SK-N-SH (cell line): ENCODE results near the gene HTR6. TPM values are rescaled to one million over a fixed set of nuclear protein-coding genes. Genes with fewer than 3 reads are reported as not detected.

Experiments used
- CTCF ChIA-PET: fragments of 300-600, 350-600 bp; formaldehyde crosslinking; extraction: SDS; loops from one replicate; lab custom pipeline; 2021; lab: Yijun Ruan, JAX
- POLR2A ChIA-PET: fragments of 350-600 bp; sonication (Branson Sonifier 250); formaldehyde crosslinking; extraction: SDS; loops from one replicate; lab custom pipeline; 2020; ENCODE audit warnings: antibody characterized with exemption, inconsistent platforms; lab: Yijun Ruan, JAX
- DNase-seq: peaks from one replicate; pipeline ENCODE4 v3.0.0; 2012
- H2AFZ ChIP-seq: fragments of 200-600 bp; sonication (generic); 2 replicates; pipeline ENCODE4 v1.8.1; 2016; ENCODE audit warnings: antibody characterized with exemption, mild to moderate bottlenecking, low read depth
- H3F3A ChIP-seq: fragments of 200-600 bp; sonication (generic); replicated peaks from 2 replicates; pipeline ENCODE3; 2016; ENCODE audit warnings: antibody characterized with exemption, mild to moderate bottlenecking; ENCODE audit not compliant: insufficient read depth
- H3K27ac ChIP-seq, 2 experiments: fragments of 200-500 bp in 1 of 2; fragments of 200-600 bp in 1 of 2; sonication (Bioruptor generic) in 1 of 2; sonication (generic), shearing (Covaris generic) in 1 of 2; 2 replicates each; pipeline versions ENCODE4 v1.5.1 to v1.6.1; 2014 to 2016; ENCODE audit warnings: low read depth in 2 of 2, inconsistent platforms in 1 of 2, low read length in 1 of 2, mild to moderate bottlenecking in 1 of 2, mixed read lengths in 1 of 2
- H3K27me3 ChIP-seq: fragments of 200-600 bp; sonication (generic), shearing (Covaris generic); 2 replicates; pipeline ENCODE4 v1.6.1; 2016; ENCODE audit warnings: mixed run types; ENCODE audit not compliant: insufficient read depth
- H3K36me3 ChIP-seq, 2 experiments: fragments of 200-500 bp in 1 of 2; fragments of 200-600 bp in 1 of 2; sonication (Bioruptor generic) in 1 of 2; sonication (generic) in 1 of 2; replicated peaks in 1 of 2; 2 replicates each; pipeline versions ENCODE3 to v1.5.1; 2014 to 2016; ENCODE audit warnings: low read length in 1 of 2, mild to moderate bottlenecking in 1 of 2; ENCODE audit not compliant: insufficient read depth in 2 of 2, control insufficient read depth in 1 of 2
- H3K4me1 ChIP-seq, 2 experiments: fragments of 200-500 bp in 1 of 2; fragments of 200-600 bp in 1 of 2; sonication (Bioruptor generic) in 1 of 2; sonication (generic), shearing (Covaris generic) in 1 of 2; 2 replicates each; pipeline versions ENCODE4 v1.5.1 to v1.6.1; 2014 to 2016; ENCODE audit warnings: low read depth in 1 of 2, low read length in 1 of 2, mixed run types in 1 of 2; ENCODE audit not compliant: insufficient read depth in 2 of 2, control insufficient read depth in 1 of 2
- H3K4me2 ChIP-seq: fragments of 200-600 bp; sonication (generic), shearing (Covaris generic); 2 replicates; pipeline ENCODE4 v1.6.1; 2017; ENCODE audit warnings: mixed run types
- H3K4me3 ChIP-seq, 2 experiments: fragments of 200-500 bp in 1 of 2; fragments of 200-600 bp in 1 of 2; sonication (Bioruptor generic) in 1 of 2; sonication (generic), shearing (Covaris generic) in 1 of 2; 2 replicates each; pipeline versions ENCODE4 v1.5.1 to v1.8.1; 2014 to 2016; ENCODE audit warnings: low read depth in 2 of 2, inconsistent platforms in 1 of 2, low read length in 1 of 2, mild to moderate bottlenecking in 1 of 2, mixed read lengths in 1 of 2, moderate library complexity in 1 of 2
- H3K79me2 ChIP-seq: fragments of 200-600 bp; sonication (generic); 2 replicates; pipeline ENCODE4 v1.8.1; 2017; ENCODE audit warnings: mild to moderate bottlenecking; ENCODE audit not compliant: insufficient read depth
- H3K9ac ChIP-seq: fragments of 200-600 bp; sonication (generic); 2 replicates; pipeline ENCODE4 v1.6.1; 2017; ENCODE audit warnings: mixed run types
- H3K9me2 ChIP-seq: fragments of 200-600 bp; sonication (generic); 2 replicates; pipeline ENCODE4 v1.6.1; 2017; ENCODE audit warnings: mixed run types
- H3K9me3 ChIP-seq: fragments of 200-600 bp; sonication (generic); 2 replicates; pipeline ENCODE4 v1.6.1; 2017; ENCODE audit warnings: mixed run types, mild to moderate bottlenecking, moderate library complexity
- H4K20me1 ChIP-seq: fragments of 200-600 bp; sonication (generic); 2 replicates; pipeline ENCODE4 v1.6.1; 2017; ENCODE audit warnings: mild to moderate bottlenecking, mixed run types; ENCODE audit not compliant: insufficient read depth
- CHD2 ChIP-seq: fragments of 150-350 bp; IDR thresholded peaks from 2 replicates; pipeline ENCODE4 v1.6.1; 2018; ENCODE audit warnings: low read length; ENCODE audit not compliant: partially characterized antibody
- ELF1 ChIP-seq: IDR thresholded peaks from 2 replicates; pipeline ENCODE4 v1.4.0; 2012
- FOSL2 ChIP-seq: IDR thresholded peaks from 2 replicates; pipeline ENCODE4 v1.4.0; 2012; ENCODE audit warnings: low read depth, mild to moderate bottlenecking, moderate library complexity, borderline replicate concordance
- FOXM1 ChIP-seq: IDR thresholded peaks from 2 replicates; pipeline ENCODE4 v1.4.0; 2012; ENCODE audit warnings: low read depth, mild to moderate bottlenecking
- GATA2 ChIP-seq: sonication (generic); formaldehyde crosslinking; IDR thresholded peaks from 2 replicates; pipeline ENCODE4 v1.5.0; 2020; ENCODE audit warnings: mild to moderate bottlenecking, missing genetic modification reagents
- MXI1 ChIP-seq: IDR thresholded peaks from 2 replicates; pipeline ENCODE4 v1.6.1; 2012; ENCODE audit warnings: mild to moderate bottlenecking, low read depth, low read length, improper control_type of control experiment
- POLR2AphosphoS5 ChIP-seq: IDR thresholded peaks from 2 replicates; pipeline ENCODE4 v1.6.1; 2012; ENCODE audit warnings: low read depth, low read length
- SIN3A ChIP-seq: IDR thresholded peaks from 2 replicates; pipeline ENCODE4 v1.6.1; 2012; ENCODE audit warnings: low read depth, mild to moderate bottlenecking, low read length, moderate library complexity, borderline replicate concordance
- WGBS: methylation state at CpG from one replicate; pipeline ENCODE4 v1.1.6; 2017; ENCODE audit warnings: low lambda C conversion rate; 5-methylcytosine and 5-hydroxymethylcytosine counted together
- polyA plus RNA-seq, 3 experiments: library from polyadenylated mRNA; depleted of rRNA; stranded (reverse); fragments of >200 nt; gene quantifications; 2 replicates each; pipeline ENCODE4 v1.2.3, GENCODE V29; 2012
- TF ChIP-seq, protein P1 (sequence below): IDR thresholded peaks from 2 replicates; pipeline ENCODE4 v1.4.0; 2012; ENCODE audit warnings: low read depth, borderline replicate concordance
- TF ChIP-seq, protein P2 (sequence below): fragments of 150-350 bp; IDR thresholded peaks from 2 replicates; pipeline ENCODE4 v1.6.1; 2017; ENCODE audit warnings: antibody characterized with exemption, low read length, low read depth, borderline replicate concordance

Gene HTR6
- polyA plus RNA-seq, 1 of the 3 experiments (the other 2 are of a cell fraction): 0.05 TPM

GRCh38 chr1:19665186-19665495, 466 bp downstream of the HTR6 start:
- Histone ChIP-seq H3K9me3 (no peaks in the 10 kb centered on the region), H3K9ac (no peak overlapping the region), H3K4me2 (peak overlapping the region; percentile 74; the same call in 1 of the 2 replicates), H2AFZ (no peak overlapping the region; the same call in 1 of the 2 replicates), H3K27ac (no peak overlapping the region), H4K20me1 (no peaks in the 10 kb centered on the region), H3K9me2 (no peaks in the 10 kb centered on the region), H3K4me1 (peaks cover 0 to 6% of the 10 kb centered on the region in 2 experiments; a peak in 1 of 4 replicates), H3K79me2 (no peaks in the 10 kb centered on the region), H3K27me3 (no peaks in the 10 kb centered on the region; the same call in 1 of the 2 replicates), H3K36me3 (no peaks in the 10 kb centered on the region), H3F3A (no peaks in the 10 kb centered on the region), H3K4me3 (peak overlapping the region; percentile 53 to 56; a peak in 3 of 4 replicates)
- CTCF ChIA-PET: interaction anchor here (1.3 to 33.1 kb wide), 3 partner anchors 11 to 43 kb away, joined by 3 to 553 read pairs (median 22); no protein-coding TSS in a partner anchor
- TF ChIP-seq FOSL2: no peak
- POLR2A ChIA-PET: no interaction called here
- 4% methylated on average over 11 of the region's 23 CpGs for WGBS
- DNase-seq: peak; percentile 85

GRCh38 chr1:19665496-19666465, 1.1 kb downstream of the HTR6 start:
- POLR2A ChIA-PET: no interaction called here
- H4K20me1 ChIP-seq: no peaks in the 10 kb centered on the region
- TF ChIP-seq CHD2: no peak
- TF ChIP-seq MXI1: no peak
- TF ChIP-seq, protein P1, sequence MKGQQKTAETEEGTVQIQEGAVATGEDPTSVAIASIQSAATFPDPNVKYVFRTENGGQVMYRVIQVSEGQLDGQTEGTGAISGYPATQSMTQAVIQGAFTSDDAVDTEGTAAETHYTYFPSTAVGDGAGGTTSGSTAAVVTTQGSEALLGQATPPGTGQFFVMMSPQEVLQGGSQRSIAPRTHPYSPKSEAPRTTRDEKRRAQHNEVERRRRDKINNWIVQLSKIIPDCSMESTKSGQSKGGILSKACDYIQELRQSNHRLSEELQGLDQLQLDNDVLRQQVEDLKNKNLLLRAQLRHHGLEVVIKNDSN: no peak
- no peaks in the 10 kb centered on the region for H3K9me2 ChIP-seq
- H3K4me1 ChIP-seq: peaks cover 0 to 6% of the 10 kb centered on the region in 2 experiments; a peak in 1 of 4 replicates
- H3K4me3 ChIP-seq: peak overlapping the region in 1 of 2 experiments; percentile 53; a peak in 1 of 4 replicates
- H3K4me2 ChIP-seq: peak overlapping the region; percentile 74; the same call in 1 of the 2 replicates
- H3K9me3 ChIP-seq: no peaks in the 10 kb centered on the region
- no peaks in the 10 kb centered on the region for H3K36me3 ChIP-seq
- no peaks in the 10 kb centered on the region; the same call in 1 of the 2 replicates for H3K27me3 ChIP-seq
- DNase-seq: peak; percentile 81
- CTCF ChIA-PET: interaction anchor here (1.3 to 33.1 kb wide), 3 partner anchors 15 to 42 kb away, joined by 3 to 553 read pairs (median 3); no protein-coding TSS in a partner anchor
- no peaks in the 10 kb centered on the region for H3F3A ChIP-seq
- H3K79me2 ChIP-seq: no peaks in the 10 kb centered on the region
- no peak overlapping the region for H3K9ac ChIP-seq
- 78% methylated on average over 74 of the region's 84 CpGs for WGBS
- no peak overlapping the region for H3K27ac ChIP-seq
- no peak overlapping the region for H2AFZ ChIP-seq

DNA sequence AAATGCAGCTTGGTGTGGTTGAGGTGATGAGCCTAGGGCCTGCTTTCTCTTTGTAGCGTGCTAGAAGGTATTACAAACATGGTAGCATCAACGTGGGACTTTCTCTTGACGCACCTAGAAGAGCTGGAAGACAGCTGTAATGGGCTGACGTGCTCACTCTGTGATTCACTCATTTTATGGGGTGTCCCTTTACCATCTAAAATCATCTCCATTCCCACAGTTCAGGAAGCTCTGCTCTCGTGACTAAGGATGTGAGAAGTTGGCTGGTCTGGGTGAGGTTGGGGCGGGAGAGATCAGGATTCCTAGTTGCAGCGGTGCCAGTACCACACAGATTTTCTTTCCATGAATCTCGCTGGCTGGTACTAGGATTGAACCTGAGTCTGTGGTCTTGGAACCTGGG, 4.2 kb downstream of the HTR6 start:
- no peaks in the 10 kb centered on the region; the same call in 1 of the 2 replicates for H3K27me3 ChIP-seq
- H3K9me3 ChIP-seq: no peaks in the 10 kb centered on the region
- no peaks in the 10 kb centered on the region for H3F3A ChIP-seq
- H3K27ac ChIP-seq: no peak overlapping the region
- TF ChIP-seq FOSL2 (no peak), SIN3A (no peak), CHD2 (no peak), GATA2 (CRISPR knock-in tag) (no peak), ELF1 (no peak), FOXM1 (no peak), POLR2AphosphoS5 (no peak)
- TF ChIP-seq, protein P2, sequence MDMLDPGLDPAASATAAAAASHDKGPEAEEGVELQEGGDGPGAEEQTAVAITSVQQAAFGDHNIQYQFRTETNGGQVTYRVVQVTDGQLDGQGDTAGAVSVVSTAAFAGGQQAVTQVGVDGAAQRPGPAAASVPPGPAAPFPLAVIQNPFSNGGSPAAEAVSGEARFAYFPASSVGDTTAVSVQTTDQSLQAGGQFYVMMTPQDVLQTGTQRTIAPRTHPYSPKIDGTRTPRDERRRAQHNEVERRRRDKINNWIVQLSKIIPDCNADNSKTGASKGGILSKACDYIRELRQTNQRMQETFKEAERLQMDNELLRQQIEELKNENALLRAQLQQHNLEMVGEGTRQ: no peak
- TF ChIP-seq, all 33 proteins: peak for 0
- H3K4me3 ChIP-seq: no peak overlapping the region
- no peaks in the 10 kb centered on the region for H3K36me3 ChIP-seq
- CTCF ChIA-PET: interaction anchor here (1.0 to 33.1 kb wide), 6 partner anchors 9 to 213 kb away, joined by 3 to 553 read pairs (median 4); partner anchors contain the start of gene OTUD3
- POLR2A ChIA-PET: no interaction called here
- no peaks in the 10 kb centered on the region for H4K20me1 ChIP-seq
- H3K4me2 ChIP-seq: no peak overlapping the region
- no peak overlapping the region for H2AFZ ChIP-seq
- H3K9ac ChIP-seq: no peak overlapping the region
- 52% methylated on average over 8 of the region's 8 CpGs for WGBS
- H3K9me2 ChIP-seq: no peaks in the 10 kb centered on the region
- no peaks in the 10 kb centered on the region for H3K79me2 ChIP-seq
- peaks cover 0 to 3% of the 10 kb centered on the region in 2 experiments; a peak in 1 of 4 replicates for H3K4me1 ChIP-seq
- no peak for DNase-seq
